ENCODE data around the gene OTUB1.

Gene OTUB1

GRCh38 chr11:64007160-64007628, 21.0 kb downstream of the OTUB1 start:
- DNase-seq = no peak

GRCh38 chr11:64007629-64008282, 21.5 kb downstream of the OTUB1 start:
- DNase-seq = no peak

- no peak for DNase-seq
Observed at GRCh38 chr11:64008283-64008913, 22.2 kb downstream of the OTUB1 start.

GRCh38 chr11:64008914-64009633, 22.8 kb downstream of the OTUB1 start:
- no peak for DNase-seq

GRCh38 chr11:64009710-64010109, 23.5 kb downstream of the OTUB1 start:
- no peak for DNase-seq

GRCh38 chr11:64010783-64011182, 24.5 kb downstream of the OTUB1 start:
- DNase-seq = no peak

GRCh38 chr11:64011371-64011770, 25.1 kb downstream of the OTUB1 start:
- no peak for DNase-seq

GRCh38 chr11:64013141-64013896, 27.1 kb downstream of the OTUB1 start:
- DNase-seq = no peak

- DNase-seq = no peak
Observed at GRCh38 chr11:64014356-64014755, 28.1 kb downstream of the OTUB1 start.

GRCh38 chr11:64015510-64015909, 29.3 kb downstream of the OTUB1 start:
- DNase-seq = no peak

- DNase-seq = no peak
Observed at GRCh38 chr11:64015935-64016845, 30.0 kb downstream of the OTUB1 start.

GRCh38 chr11:64017945-64018224, 31.6 kb downstream of the OTUB1 start:
- DNase-seq = no peak

- DNase-seq = no peak
Observed at GRCh38 chr11:64018310-64018709, 32.1 kb downstream of the OTUB1 start.

- DNase-seq = no peak
Observed at GRCh38 chr11:64019106-64020037, 33.1 kb downstream of the OTUB1 start.

- no peak for DNase-seq
Observed at GRCh38 chr11:64020976-64021756, 34.9 kb downstream of the OTUB1 start.

- no peak for DNase-seq
Observed at GRCh38 chr11:64021757-64022093, 35.5 kb downstream of the OTUB1 start.

GRCh38 chr11:64022125-64022784, 36.0 kb downstream of the OTUB1 start:
- DNase-seq = no peak

GRCh38 chr11:64023712-64024710, 37.8 kb downstream of the OTUB1 start:
- no peak for DNase-seq

GRCh38 chr11:64025205-64025604, 39.0 kb downstream of the OTUB1 start:
- no peak for DNase-seq

Measured in NCI-H1930 (cell line).